ENCODE data around the gene GPR173.

GPR173 gene

DNA sequence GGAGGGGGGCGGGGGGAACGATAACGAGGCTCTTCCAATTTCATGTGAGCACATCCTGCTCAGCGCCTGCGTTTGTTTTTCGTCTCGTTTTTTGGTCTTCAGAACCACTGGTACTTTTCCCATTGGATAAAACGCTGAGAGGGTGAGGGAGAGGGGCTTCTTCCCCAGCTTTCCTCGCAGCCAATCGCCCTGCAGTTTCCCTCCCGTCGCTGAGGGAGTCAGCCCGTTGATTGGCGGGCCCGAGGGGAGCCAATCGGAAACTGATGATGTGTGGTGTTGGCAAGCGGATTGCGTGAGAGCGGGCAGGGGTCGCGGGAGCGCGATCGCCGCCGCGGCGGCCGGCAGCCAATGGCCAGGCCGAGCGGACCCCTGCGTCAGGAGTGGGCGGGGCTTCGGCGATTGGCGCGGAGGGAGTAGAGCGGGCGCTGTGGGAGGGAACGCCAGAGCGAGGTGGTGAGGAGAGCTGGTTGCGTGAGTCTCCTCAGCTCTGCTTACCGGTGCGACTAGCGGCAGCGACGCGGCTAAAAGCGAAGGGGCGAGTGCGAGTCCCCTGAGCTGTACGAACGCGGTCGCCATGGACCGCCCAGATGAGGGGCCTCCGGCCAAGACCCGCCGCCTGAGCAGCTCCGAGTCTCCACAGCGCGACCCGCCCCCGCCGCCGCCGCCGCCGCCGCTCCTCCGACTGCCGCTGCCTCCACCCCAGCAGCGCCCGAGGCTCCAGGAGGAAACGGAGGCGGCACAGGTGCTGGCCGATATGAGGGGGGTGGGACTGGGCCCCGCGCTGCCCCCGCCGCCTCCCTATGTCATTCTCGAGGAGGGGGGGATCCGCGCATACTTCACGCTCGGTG lies 33.6 kb downstream of the GPR173 start, which contains the start of gene TSPYL2:
Gene TSPYL2, plus strand, starts transcription at position 443 of the 848 bp plus-strand sequence. Its CDS starts 132 bp downstream, at position 575.
- TF ChIP-seq, protein P1, sequence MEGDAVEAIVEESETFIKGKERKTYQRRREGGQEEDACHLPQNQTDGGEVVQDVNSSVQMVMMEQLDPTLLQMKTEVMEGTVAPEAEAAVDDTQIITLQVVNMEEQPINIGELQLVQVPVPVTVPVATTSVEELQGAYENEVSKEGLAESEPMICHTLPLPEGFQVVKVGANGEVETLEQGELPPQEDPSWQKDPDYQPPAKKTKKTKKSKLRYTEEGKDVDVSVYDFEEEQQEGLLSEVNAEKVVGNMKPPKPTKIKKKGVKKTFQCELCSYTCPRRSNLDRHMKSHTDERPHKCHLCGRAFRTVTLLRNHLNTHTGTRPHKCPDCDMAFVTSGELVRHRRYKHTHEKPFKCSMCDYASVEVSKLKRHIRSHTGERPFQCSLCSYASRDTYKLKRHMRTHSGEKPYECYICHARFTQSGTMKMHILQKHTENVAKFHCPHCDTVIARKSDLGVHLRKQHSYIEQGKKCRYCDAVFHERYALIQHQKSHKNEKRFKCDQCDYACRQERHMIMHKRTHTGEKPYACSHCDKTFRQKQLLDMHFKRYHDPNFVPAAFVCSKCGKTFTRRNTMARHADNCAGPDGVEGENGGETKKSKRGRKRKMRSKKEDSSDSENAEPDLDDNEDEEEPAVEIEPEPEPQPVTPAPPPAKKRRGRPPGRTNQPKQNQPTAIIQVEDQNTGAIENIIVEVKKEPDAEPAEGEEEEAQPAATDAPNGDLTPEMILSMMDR (IDR thresholded peaks at IDR 0.05; ENCODE audit: extremely low read depth, insufficient read depth, missing control alignments): no peak
- in situ Hi-C loops (cut with MboI; ENCODE audit: low pct_unique_long_range_greater_than_20kb, low sequenced_read_pairs, unreplicated experiment): no loop called here

DNA sequence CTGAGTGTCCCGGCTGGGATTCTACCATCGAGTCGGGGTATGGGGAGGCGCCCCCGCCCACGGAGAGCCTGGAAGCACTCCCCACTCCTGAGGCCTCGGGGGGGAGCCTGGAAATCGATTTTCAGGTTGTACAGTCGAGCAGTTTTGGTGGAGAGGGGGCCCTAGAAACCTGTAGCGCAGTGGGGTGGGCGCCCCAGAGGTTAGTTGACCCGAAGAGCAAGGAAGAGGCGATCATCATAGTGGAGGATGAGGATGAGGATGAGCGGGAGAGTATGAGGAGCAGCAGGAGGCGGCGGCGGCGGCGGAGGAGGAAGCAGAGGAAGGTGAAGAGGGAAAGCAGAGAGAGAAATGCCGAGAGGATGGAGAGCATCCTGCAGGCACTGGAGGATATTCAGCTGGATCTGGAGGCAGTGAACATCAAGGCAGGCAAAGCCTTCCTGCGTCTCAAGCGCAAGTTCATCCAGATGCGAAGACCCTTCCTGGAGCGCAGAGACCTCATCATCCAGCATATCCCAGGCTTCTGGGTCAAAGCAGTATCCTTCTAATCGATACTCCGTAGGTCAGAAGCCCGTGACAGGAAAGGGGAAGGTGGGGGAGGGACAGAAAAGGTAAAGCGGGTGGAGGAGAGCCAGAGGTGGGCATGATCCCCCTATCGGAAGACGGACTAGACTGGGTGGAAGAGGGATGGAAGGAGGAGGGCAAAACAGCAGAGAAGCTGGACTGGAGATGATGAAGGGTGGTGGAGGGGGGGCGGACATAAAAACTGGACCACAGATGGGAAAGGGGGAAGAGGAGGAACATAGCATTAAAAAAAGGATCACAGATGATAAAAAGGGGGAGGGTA lies 34.4 kb downstream of the GPR173 start:
- TF ChIP-seq, protein P1 (IDR thresholded peaks at IDR 0.05; ENCODE audit: extremely low read depth, insufficient read depth, missing control alignments): no peak
- DNase-seq (ENCODE audit: low spot score): no peak
- in situ Hi-C loops (cut with MboI; ENCODE audit: low pct_unique_long_range_greater_than_20kb, low sequenced_read_pairs, unreplicated experiment): no loop called here

More for the DNA sequence above, 33.6 kb downstream of the GPR173 start, which contains the start of gene TSPYL2:
- DNase-seq (ENCODE audit: low spot score): peak; percentile 95

DNA sequence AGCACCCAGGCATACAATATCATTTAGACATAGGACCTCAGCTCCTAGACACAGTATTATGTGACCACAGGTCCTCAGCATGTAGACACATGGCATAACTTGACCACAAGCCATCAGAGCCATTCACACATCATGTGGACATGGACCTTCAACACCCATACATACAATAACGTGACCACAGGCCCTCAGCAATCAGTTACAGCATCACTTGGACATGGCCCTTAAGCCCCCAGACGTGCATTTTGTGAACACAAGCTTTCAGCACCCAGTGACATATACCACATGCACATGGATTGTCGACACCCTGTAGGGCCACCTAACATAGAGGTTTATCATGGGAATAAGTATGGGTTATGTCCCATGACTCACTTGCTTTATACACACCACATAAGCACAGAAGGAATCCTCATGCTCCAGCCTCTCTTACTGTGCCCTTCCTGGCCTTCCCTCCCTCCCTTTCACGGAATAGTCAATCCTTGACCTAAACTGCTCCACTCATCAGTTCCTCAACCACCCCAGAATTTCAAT lies 35.5 kb downstream of the GPR173 start:
- in situ Hi-C loops (cut with MboI; ENCODE audit: low pct_unique_long_range_greater_than_20kb, low sequenced_read_pairs, unreplicated experiment): no loop called here
- no peak for DNase-seq (ENCODE audit: low spot score)
- TF ChIP-seq, protein P1 (IDR thresholded peaks at IDR 0.05; ENCODE audit: extremely low read depth, insufficient read depth, missing control alignments): no peak

DNA sequence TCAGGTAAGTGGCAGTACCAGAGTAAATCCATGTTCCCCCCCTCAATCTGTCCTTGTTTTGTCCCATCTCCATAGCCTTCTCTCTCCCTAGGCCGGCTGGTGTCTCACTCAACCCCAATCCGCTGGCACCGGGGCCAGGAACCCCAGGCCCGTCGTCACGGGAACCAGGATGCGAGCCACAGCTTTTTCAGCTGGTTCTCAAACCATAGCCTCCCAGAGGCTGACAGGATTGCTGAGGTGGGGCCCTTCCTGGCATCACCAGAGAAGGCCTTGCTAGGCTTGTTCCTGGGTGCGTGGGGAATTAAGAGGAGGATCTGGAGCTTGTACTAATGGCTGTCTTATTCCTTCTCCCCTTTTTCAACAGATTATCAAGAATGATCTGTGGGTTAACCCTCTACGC lies 36.3 kb downstream of the GPR173 start:
- TF ChIP-seq, protein P1 (IDR thresholded peaks at IDR 0.05; ENCODE audit: extremely low read depth, insufficient read depth, missing control alignments): no peak
- DNase-seq (ENCODE audit: low spot score): no peak
- in situ Hi-C loops (cut with MboI; ENCODE audit: low pct_unique_long_range_greater_than_20kb, low sequenced_read_pairs, unreplicated experiment): no loop called here

DNA sequence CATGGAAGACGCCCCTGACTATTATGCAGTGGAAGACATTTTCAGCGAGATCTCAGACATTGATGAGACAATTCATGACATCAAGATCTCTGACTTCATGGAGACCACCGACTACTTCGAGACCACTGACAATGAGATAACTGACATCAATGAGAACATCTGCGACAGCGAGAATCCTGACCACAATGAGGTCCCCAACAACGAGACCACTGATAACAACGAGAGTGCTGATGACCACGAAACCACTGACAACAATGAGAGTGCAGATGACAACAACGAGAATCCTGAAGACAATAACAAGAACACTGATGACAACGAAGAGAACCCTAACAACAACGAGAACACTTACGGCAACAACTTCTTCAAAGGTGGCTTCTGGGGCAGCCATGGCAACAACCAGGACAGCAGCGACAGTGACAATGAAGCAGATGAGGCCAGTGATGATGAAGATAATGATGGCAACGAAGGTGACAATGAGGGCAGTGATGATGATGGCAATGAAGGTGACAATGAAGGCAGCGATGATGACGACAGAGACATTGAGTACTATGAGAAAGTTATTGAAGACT lies 37.2 kb downstream of the GPR173 start:
- in situ Hi-C loops (cut with MboI; ENCODE audit: low pct_unique_long_range_greater_than_20kb, low sequenced_read_pairs, unreplicated experiment): no loop called here

More for the DNA sequence above, 37.2 kb downstream of the GPR173 start:
- no peak for DNase-seq (ENCODE audit: low spot score)
- TF ChIP-seq, protein P1 (IDR thresholded peaks at IDR 0.05; ENCODE audit: extremely low read depth, insufficient read depth, missing control alignments): no peak

Data from GM13977 (cell line).